Activated CD4-positive, alpha-beta T cell treated with anti-CD3 and anti-CD28 coated beads for 1 hour (primary cell): ENCODE measurements around the gene OTOR.

Experiments
- DNase-seq: peaks from one replicate; pipeline ENCODE4 v3.0.0-alpha.2; 2020

The OTOR gene

DNA sequence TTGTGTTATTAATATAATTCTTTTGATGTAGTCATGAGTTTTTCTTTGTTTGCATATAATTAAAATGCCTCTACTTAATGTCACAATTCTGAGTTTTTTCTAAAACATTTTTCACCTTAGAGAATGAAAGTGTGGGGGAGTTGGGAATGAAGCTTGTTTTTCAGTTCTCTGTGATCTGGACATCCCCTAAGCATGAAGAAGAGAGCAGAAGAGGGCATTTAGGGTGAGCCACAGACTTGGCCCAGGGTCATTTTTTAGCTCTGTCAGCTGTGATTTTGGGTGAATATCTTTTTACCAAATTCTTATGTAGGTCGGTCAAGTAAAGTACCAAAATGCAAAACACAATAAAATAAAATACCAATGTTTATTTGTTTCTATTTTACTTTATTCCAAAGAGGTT is 3.9 kb downstream of the OTOR start:
- DNase-seq, result no peak

DNA sequence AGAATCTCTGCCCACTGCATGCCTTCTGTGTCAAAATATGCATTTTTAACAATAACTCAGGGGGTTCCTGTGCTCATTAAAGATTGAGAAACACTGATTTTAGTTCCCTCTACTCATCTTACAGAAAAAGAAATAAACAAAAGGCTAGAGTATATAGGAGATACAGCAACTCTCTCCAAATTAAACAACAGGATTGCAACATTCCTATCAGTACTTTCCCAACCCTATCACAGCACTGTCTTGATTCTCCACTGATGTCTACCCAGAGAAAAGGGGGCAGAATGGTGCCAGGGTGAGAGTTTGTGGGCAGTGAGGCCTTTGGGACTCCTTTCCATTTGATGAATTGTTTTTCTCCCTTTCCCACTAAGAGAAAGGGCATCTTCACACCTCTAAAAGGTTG is 4.7 kb downstream of the OTOR start:
- no peak for DNase-seq

DNA sequence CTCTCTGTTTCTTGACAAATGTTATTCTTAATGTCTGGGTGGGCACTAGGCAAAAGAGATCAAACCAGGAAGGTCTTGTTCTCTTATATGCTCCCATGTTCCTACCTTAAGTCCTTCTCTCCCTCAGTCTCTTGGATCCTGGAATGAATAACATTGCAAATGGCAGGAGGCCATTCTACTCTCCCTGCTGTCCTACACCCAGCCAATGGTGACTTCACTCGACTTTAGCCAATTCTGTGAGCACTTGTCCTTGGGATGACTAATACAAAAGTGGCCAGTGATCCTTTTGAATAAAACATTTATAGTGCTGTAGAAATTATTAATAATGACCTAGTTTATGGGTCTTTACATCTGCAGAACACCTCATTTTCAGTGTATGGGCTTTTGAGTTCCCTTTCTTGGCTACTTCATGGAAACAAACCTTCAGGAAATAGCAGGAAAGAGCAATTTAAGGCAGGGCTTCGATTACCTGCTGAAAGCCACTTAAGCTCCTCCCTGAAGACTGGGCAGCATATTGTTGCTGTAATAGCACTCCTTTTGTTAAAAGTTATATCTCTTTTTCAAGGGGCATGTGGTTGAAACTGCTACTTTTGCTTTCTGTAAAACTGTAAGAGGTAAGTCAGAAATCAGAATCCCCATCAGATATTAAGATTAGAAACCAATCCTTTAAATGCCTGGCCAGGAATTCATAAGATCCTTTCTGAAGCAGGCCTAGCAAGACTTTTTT is 10.5 kb downstream of the OTOR start:
- no peak for DNase-seq

DNA sequence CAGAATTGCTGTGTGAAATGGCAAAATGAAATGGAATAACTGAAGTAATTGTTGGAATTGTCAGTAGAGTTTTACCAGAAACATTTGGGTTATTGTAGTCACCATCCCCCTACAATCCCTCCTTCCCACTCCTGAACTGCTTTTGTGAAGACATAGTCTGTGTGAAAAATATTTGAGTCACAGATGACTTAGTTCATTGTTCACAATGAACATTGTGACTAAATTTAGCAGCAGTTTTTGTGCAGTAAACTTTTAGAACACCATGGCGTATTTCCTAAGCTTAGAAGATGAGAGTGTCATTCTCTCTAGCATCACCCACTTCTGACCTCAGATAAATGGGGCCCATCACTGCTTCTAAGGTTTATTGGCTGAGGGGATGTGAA is 11.0 kb downstream of the OTOR start:
- no peak for DNase-seq

DNA sequence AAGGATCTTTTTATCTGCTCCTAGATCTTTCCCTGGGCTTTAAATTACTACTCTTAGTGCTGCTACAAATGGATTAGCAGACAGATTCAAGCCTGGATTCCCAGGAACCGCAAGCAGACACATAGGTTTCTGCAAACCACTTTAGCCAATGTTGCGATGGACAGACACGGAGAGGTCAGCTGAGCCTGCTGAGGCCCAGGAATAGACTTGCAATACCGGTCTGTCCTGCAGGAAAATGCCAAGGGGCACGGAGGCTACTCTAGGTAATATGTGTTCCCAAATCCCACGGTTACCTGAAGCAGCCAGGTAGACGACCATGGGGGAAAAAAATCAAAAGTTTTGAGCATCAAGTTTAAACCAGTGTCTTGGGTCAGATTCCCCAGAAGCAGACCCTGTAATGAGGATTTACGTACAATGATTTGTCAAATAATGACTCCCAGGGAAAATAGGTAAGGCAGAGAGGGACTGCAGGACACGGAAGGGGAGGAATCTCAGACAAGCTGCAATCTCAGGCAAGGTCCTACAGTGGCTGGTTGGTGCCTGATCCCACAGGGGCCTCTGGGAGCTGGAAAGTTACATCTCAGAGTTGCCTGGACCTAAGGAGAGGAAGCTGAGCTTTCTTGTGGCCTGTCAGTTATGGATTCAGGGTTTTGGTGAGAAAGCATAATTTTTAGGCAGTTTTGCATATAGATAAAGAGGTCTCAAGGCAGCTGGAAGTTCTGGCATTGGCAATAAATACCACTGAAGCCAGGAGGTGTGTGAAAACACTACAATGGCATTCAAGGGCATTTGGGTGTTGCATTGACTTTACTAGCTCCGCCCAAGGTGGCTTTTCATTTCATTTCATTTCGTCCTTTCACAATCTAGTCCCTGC is 12.5 kb downstream of the OTOR start:
- no peak for DNase-seq

DNA sequence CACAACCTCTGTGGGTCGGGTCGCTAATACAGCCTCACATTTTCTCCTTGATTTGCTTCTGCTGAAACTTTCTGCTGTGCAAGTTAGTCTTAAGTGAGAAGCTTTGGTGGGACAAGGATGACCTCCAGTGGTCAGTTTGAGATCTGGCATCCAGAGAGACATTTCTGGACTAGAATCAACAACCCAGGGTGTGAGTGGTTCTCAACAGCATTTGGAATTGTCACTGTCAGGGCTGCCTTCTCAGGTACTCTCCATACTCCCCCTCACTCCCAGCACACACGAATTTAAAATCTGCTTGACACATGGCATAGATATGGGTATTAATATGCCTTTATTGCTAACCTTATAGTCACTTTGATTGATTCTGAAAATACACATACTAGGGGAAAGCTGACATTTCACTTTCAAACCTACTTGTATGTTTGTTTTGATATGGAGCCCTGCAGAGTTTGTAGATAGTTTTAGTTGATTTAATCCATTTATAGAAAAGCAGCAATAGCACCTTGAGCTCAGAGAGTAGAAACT is 13.2 kb downstream of the OTOR start:
- peak; percentile 13 for DNase-seq

DNA sequence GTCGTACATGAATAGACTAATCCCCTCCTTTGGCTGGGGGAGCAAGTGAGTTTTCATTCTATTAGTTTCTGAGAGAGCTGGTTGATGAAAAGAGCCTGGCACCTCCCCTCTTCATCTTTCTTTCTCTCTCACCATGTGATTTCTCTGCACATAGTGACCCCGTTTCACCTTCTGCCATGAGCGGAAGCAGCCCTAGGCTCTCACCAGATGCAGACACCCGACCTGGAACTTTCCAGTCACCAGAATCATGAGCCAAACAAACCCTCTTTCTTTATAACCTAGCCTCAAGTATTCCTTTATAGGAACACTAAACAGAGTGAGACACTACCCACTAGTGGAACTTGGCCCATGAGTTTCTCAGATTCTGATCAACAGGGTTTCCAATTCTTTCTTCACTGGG is 16.4 kb downstream of the OTOR start:
- DNase-seq, result no peak

DNA sequence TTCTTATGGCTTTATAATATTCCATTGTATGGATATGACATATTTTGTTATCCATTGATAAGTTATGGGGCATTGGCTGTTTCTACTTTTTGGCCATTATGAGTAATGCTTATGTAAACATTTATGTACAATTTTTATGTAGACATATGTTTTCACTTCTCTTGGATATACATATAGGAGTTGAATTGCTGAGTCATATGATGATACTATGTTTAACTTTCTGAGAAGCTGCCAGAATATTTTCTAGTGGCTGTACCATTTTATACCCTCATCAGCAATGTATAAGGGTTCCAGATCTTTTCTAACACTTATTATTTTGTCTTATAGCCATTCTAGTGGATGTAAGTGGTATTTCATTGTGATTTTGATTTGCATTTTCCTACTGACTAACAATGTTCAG is 23.1 kb downstream of the OTOR start:
- no peak for DNase-seq

DNA sequence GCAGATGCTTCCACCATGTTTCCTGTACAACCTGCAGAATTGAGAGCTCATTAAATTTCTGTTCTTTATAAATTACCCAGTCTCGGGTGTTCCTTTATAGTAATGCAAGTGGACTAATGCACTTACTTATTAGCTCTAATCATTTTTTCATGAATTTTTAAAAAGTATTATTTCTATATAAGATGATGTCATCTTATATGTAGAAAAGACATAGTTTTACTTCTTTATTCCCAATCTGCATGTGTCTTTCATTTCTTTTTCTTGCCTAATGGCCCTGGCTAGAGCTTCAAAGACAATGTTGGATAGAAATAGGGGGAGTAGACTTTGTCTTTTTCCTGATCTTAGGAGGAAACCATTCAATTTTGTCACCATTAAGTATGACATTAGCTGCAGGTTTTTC is 27.8 kb downstream of the OTOR start:
- no peak for DNase-seq

DNA sequence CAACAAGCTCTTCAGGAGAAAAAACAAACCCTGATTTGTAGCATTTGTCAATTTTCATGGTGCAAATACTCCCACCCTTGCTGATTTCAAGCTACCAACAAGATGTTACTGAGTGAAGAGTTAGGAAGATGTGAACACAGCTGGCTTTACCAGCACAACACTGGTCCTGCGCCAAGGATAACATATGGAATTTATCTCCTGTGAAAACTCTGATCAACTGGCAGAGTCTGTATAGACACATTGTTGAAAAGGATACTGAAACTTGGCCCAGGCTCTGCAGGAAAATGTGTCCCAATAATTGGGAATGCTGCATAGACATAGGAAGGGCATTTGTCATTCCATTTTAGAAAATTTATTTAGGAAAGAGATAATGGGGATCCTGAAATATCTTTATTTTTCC is 29.0 kb downstream of the OTOR start:
- no peak for DNase-seq

DNA sequence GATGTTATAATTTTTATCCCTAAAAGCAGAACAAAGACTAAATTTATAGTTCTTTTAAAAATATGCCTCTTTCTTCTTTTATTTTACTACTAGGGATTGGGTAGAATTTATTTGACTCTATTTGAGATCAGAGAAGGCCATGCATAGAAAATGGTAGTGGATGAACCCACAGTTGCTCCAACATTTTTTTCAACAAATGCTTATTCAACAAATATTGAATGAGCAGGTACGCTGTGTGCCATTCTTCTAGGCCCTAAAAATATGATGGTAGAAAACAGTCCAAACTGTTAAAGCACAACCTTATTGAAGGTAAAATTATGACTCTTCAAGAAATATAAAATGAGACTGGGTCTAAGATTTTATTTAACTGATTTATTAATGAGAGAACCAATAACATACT is 30.0 kb downstream of the OTOR start:
- DNase-seq, result no peak

DNA sequence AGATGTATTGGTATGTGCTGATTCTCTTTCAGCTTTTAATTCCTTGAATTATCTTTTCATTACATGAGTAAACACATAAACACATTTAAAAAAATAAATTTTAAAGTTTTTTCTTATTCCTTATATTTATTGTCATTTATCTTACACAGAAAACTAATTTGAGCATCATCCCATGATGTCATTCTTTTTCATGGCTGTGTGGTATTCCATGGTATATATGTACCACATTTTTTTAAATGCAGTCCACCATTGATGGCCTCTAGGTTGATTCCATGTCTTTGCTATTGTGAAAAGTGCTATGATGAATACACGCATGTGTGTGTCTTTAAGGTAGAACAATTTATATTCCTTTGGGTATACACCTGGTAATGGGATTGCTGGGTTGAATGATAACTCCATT is 33.3 kb downstream of the OTOR start:
- DNase-seq, result no peak

DNA sequence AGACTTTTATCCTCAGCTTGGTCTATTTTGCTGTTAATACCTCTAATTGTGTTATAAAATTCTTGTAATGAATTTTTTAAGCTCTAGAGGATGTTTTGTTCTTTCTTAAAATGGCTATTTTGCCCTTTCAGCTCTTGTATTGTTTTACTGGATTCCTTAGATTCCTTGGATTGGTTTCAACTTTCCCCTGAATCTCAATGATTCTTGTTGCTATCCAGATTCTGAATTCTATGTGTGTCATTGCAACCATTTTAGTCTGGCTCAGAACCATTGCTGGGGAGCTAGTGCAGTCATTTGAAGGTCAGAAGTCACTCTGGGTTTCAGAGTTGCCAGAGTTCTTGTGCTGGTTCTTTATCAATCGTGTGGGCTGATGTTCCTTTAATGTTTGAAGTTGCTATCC is 37.1 kb downstream of the OTOR start:
- DNase-seq, result no peak
